Endothelial cell (in vitro differentiated cells): Measurements from ENCODE around the gene PYGO1. TPM values are rescaled to one million over a fixed set of nuclear protein-coding genes. Genes with fewer than 3 reads are reported as not detected.
"Not testable (repeated sequence)": the region's sequence is repeated elsewhere in the genome, so short reads cannot be mapped to it uniquely, and the experiment has no call there.

Experiments
- DNase-seq: peaks from one replicate; pipeline ENCODE4 v3.0.0; 2021; ENCODE audit warnings: low spot score
- H3K27ac Mint-ChIP-seq: one replicate; pipeline ENCODE4 v1.8.0; 2021; ENCODE audit warnings: mixed read lengths, inconsistent platforms; ENCODE audit not compliant: unreplicated experiment
- H3K27me3 Mint-ChIP-seq: one replicate; pipeline ENCODE4 v1.8.0; 2021; ENCODE audit warnings: mild to moderate bottlenecking, moderate library complexity, mixed read lengths, inconsistent platforms; ENCODE audit not compliant: unreplicated experiment
- H3K36me3 Mint-ChIP-seq: one replicate; pipeline ENCODE4 v1.8.0; 2021; ENCODE audit warnings: mild to moderate bottlenecking, low read depth, mixed read lengths, inconsistent platforms; ENCODE audit not compliant: unreplicated experiment
- H3K4me1 Mint-ChIP-seq: one replicate; pipeline ENCODE4 v1.8.0; 2021; ENCODE audit warnings: mild to moderate bottlenecking, mixed read lengths, inconsistent platforms; ENCODE audit not compliant: unreplicated experiment
- H3K4me3 Mint-ChIP-seq: one replicate; pipeline ENCODE4 v1.8.0; 2021; ENCODE audit warnings: mild to moderate bottlenecking, mixed read lengths, inconsistent platforms; ENCODE audit not compliant: unreplicated experiment
- H3K9me3 Mint-ChIP-seq: one replicate; pipeline ENCODE4 v1.8.0; 2021; ENCODE audit warnings: mixed read lengths, inconsistent platforms; ENCODE audit not compliant: unreplicated experiment
- CTCF ChIP-seq: fragments of 200-600 bp; sonication (generic); IDR thresholded peaks from one replicate; pipeline ENCODE4 v1.5.0; 2021; ENCODE audit warnings: antibody characterized with exemption; ENCODE audit not compliant: unreplicated experiment
- total RNA-seq: library from RNA; stranded (reverse); fragmentation: NEBNext Ultra II Directional; extraction: Animal tissue kit (Norgen Biotek cat#: 25700); gene quantifications from one replicate; pipeline ENCODE4 v1.2.1, GENCODE V29; 2021; ENCODE audit not compliant: unreplicated experiment

Gene PYGO1
- total RNA-seq, 1 donor from 2014 or later: 1.5 TPM

- H3K4me3 Mint-ChIP-seq: no peak overlapping the region
- TF ChIP-seq CTCF: no peak
- no peaks in the 10 kb centered on the region for H3K9me3 Mint-ChIP-seq
- no peak overlapping the region for H3K27ac Mint-ChIP-seq
- H3K27me3 Mint-ChIP-seq: no peaks in the 10 kb centered on the region
- no peaks in the 10 kb centered on the region for H3K36me3 Mint-ChIP-seq
- peaks cover 25% of the 10 kb centered on the region for H3K4me1 Mint-ChIP-seq
- DNase-seq: no peak
Measured at GRCh38 chr15:55499151-55499550, 89.0 kb downstream of the PYGO1 start.

GRCh38 chr15:55498109-55498938, 89.8 kb downstream of the PYGO1 start:
- DNase-seq: peak; percentile 86
- H3K9me3 Mint-ChIP-seq, H3K36me3 Mint-ChIP-seq, H3K27me3 Mint-ChIP-seq: not testable (repeated sequence)
- Mint-ChIP-seq H3K4me3 (peak overlapping the region; percentile 93), H3K27ac (peak overlapping the region; percentile 63), H3K4me1 (peaks cover 25% of the 10 kb centered on the region)

GRCh38 chr15:55496716-55497115, 91.4 kb downstream of the PYGO1 start:
- no peaks in the 10 kb centered on the region for H3K36me3 Mint-ChIP-seq
- peak overlapping the region; percentile 70 for H3K4me3 Mint-ChIP-seq
- peak overlapping the region; percentile 68 for H3K27ac Mint-ChIP-seq
- peaks cover 27% of the 10 kb centered on the region for H3K4me1 Mint-ChIP-seq
- peaks cover 1% of the 10 kb centered on the region for H3K27me3 Mint-ChIP-seq
- no peaks in the 10 kb centered on the region for H3K9me3 Mint-ChIP-seq
- DNase-seq: no peak
- no peak for TF ChIP-seq CTCF

- H3K9me3 Mint-ChIP-seq: no peaks in the 10 kb centered on the region
- H3K4me1 Mint-ChIP-seq: peaks cover 27% of the 10 kb centered on the region
- H3K36me3 Mint-ChIP-seq: no peaks in the 10 kb centered on the region
- H3K27ac Mint-ChIP-seq: no peak overlapping the region
- no peak for TF ChIP-seq CTCF
- no peak overlapping the region for H3K4me3 Mint-ChIP-seq
- no peak for DNase-seq
- H3K27me3 Mint-ChIP-seq: peaks cover 1% of the 10 kb centered on the region
Measured at GRCh38 chr15:55494931-55495330, 93.2 kb downstream of the PYGO1 start.

GRCh38 chr15:55488952-55489600, 99.1 kb downstream of the PYGO1 start:
- peaks cover 16% of the 10 kb centered on the region for H3K36me3 Mint-ChIP-seq
- H3K27ac Mint-ChIP-seq, H3K27me3 Mint-ChIP-seq, H3K4me1 Mint-ChIP-seq, DNase-seq, H3K4me3 Mint-ChIP-seq, H3K9me3 Mint-ChIP-seq: not testable (repeated sequence)

Other genes with a start within 250 kb of the PYGO1 start
- 31.5 TPM for gene CCPG1, start 180.0 kb downstream of the PYGO1 start, total RNA-seq
- 1.4 TPM for gene PIERCE2, start 179.8 kb downstream of the PYGO1 start, total RNA-seq
- 5.6 TPM for gene DNAAF4, start 80.1 kb downstream of the PYGO1 start, total RNA-seq
- gene PRTG, start 154.8 kb upstream of the PYGO1 start, total RNA-seq: 165 TPM